ENCODE measurements around the gene CREBL2. TPM values are rescaled to one million over a fixed set of nuclear protein-coding genes. Genes with fewer than 3 reads are reported as not detected.
A peak's percentile ranks its signal among the peaks of the same experiment; 100 is the strongest.

CREBL2 gene
- total and polyA plus RNA-seq, 2 of the 13 experiments (the other 11 are each of a cell fraction or from before 2014, with no cell fraction given): 6.9 to 8.4 TPM

- TF ChIP-seq, protein P1, sequence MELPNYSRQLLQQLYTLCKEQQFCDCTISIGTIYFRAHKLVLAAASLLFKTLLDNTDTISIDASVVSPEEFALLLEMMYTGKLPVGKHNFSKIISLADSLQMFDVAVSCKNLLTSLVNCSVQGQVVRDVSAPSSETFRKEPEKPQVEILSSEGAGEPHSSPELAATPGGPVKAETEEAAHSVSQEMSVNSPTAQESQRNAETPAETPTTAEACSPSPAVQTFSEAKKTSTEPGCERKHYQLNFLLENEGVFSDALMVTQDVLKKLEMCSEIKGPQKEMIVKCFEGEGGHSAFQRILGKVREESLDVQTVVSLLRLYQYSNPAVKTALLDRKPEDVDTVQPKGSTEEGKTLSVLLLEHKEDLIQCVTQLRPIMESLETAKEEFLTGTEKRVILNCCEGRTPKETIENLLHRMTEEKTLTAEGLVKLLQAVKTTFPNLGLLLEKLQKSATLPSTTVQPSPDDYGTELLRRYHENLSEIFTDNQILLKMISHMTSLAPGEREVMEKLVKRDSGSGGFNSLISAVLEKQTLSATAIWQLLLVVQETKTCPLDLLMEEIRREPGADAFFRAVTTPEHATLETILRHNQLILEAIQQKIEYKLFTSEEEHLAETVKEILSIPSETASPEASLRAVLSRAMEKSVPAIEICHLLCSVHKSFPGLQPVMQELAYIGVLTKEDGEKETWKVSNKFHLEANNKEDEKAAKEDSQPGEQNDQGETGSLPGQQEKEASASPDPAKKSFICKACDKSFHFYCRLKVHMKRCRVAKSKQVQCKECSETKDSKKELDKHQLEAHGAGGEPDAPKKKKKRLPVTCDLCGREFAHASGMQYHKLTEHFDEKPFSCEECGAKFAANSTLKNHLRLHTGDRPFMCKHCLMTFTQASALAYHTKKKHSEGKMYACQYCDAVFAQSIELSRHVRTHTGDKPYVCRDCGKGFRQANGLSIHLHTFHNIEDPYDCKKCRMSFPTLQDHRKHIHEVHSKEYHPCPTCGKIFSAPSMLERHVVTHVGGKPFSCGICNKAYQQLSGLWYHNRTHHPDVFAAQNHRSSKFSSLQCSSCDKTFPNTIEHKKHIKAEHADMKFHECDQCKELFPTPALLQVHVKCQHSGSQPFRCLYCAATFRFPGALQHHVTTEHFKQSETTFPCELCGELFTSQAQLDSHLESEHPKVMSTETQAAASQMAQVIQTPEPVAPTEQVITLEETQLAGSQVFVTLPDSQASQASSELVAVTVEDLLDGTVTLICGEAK (IDR thresholded peaks at IDR 0.05): no peak
- TF ChIP-seq, protein P1 (CRISPR knock-in tag; IDR thresholded peaks at IDR 0.05): peak; percentile 19; the same call in 1 of the 2 replicates
- TF ChIP-seq IRF2 (CRISPR knock-in tag; IDR thresholded peaks at IDR 0.05) (no peak), ATF4 (CRISPR knock-in tag; IDR thresholded peaks at IDR 0.05) (no peak), ZNF670 (CRISPR knock-in tag; IDR thresholded peaks at IDR 0.05; ENCODE audit: borderline replicate concordance) (no peak), ZNF569 (CRISPR knock-in tag; IDR thresholded peaks at IDR 0.05; ENCODE audit: borderline replicate concordance) (no peak), FUBP1 (CRISPR knock-in tag; IDR thresholded peaks at IDR 0.05; ENCODE audit: borderline replicate concordance) (no peak), FOXA3 (CRISPR knock-in tag; IDR thresholded peaks at IDR 0.05) (0 out of 2 replicates have a peak, but pooled peaks have one; percentile 11), ARNT2 (CRISPR knock-in tag; IDR thresholded peaks at IDR 0.05; ENCODE audit: low read depth) (no peak), ATF6 (CRISPR knock-in tag; conservative IDR thresholded peaks at IDR 0.05) (no peak), GATAD2A (CRISPR knock-in tag; IDR thresholded peaks at IDR 0.05) (0 out of 2 replicates have a peak, but pooled peaks have one; percentile 10), ZNF552 (CRISPR knock-in tag; IDR thresholded peaks at IDR 0.05; ENCODE audit: borderline replicate concordance) (no peak), ZNF331 (CRISPR knock-in tag; IDR thresholded peaks at IDR 0.05) (no peak), ZNF709 (CRISPR knock-in tag; IDR thresholded peaks at IDR 0.05) (no peak), KAT7 (CRISPR knock-in tag; IDR thresholded peaks at IDR 0.05; ENCODE audit: borderline replicate concordance) (no peak)
- TF ChIP-seq, protein P2, sequence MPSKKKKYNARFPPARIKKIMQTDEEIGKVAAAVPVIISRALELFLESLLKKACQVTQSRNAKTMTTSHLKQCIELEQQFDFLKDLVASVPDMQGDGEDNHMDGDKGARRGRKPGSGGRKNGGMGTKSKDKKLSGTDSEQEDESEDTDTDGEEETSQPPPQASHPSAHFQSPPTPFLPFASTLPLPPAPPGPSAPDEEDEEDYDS (CRISPR knock-in tag; IDR thresholded peaks at IDR 0.05): no peak
Observed at GRCh38 chr12:12582895-12583303, 28.8 kb upstream of the CREBL2 start (continued).

All from HepG2 (cell line).